Measurements from ENCODE around the gene LRRC7.

GRCh38 chr1:69649383-69649990 is 81.8 kb downstream of the LRRC7 start:
- TF ChIP-seq, protein P1, sequence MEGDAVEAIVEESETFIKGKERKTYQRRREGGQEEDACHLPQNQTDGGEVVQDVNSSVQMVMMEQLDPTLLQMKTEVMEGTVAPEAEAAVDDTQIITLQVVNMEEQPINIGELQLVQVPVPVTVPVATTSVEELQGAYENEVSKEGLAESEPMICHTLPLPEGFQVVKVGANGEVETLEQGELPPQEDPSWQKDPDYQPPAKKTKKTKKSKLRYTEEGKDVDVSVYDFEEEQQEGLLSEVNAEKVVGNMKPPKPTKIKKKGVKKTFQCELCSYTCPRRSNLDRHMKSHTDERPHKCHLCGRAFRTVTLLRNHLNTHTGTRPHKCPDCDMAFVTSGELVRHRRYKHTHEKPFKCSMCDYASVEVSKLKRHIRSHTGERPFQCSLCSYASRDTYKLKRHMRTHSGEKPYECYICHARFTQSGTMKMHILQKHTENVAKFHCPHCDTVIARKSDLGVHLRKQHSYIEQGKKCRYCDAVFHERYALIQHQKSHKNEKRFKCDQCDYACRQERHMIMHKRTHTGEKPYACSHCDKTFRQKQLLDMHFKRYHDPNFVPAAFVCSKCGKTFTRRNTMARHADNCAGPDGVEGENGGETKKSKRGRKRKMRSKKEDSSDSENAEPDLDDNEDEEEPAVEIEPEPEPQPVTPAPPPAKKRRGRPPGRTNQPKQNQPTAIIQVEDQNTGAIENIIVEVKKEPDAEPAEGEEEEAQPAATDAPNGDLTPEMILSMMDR (IDR thresholded peaks at IDR 0.05; ENCODE audit: control extremely low read depth in 1 of 3, insufficient read depth in 1 of 3, low read depth in 1 of 3, low read length in 3 of 3) = no peak
- TF ChIP-seq CHD1 (IDR thresholded peaks at IDR 0.05; ENCODE audit: low read depth, low read length) (no peak), GABPA (IDR thresholded peaks at IDR 0.05; ENCODE audit: borderline replicate concordance, insufficient read depth, low read length) (no peak), CEBPB (IDR thresholded peaks at IDR 0.05; ENCODE audit: low read depth, low read length) (no peak), EZH2 (IDR thresholded peaks at IDR 0.05; ENCODE audit: low read depth, low read length, severe bottlenecking) (no peak), SIN3A (conservative IDR thresholded peaks at IDR 0.05 in 1 of 2, IDR thresholded peaks at IDR 0.05 in 1 of 2; ENCODE audit: low read depth in 1 of 2, low read length in 2 of 2) (no peak), HDAC2 (IDR thresholded peaks at IDR 0.05; ENCODE audit: borderline replicate concordance in 1 of 2, low read depth in 2 of 2, low read length in 2 of 2) (no peak), KDM1A (IDR thresholded peaks at IDR 0.05; ENCODE audit: borderline replicate concordance, low read length) (no peak)
